Left lobe of liver (tissue), 2 donors: ENCODE measurements around the gene HOXC13. TPM values are rescaled to one million over a fixed set of nuclear protein-coding genes. Genes with fewer than 3 reads are reported as not detected.
A peak's percentile ranks its signal among the peaks of the same experiment; 100 is the strongest.

Experiments used
- ATAC-seq: fragments of 200-7000 bp; cut with Tn5 transposase; one replicate; pipeline ENCODE4 v1.9.1; 2020; ENCODE audit warnings: mild to moderate bottlenecking, moderate library complexity
- DNase-seq: peaks from one replicate; pipeline ENCODE4 v3.0.0-alpha.2; 2020; ENCODE audit warnings: low spot score
- total RNA-seq: library from RNA; stranded (reverse); gene quantifications from one replicate; pipeline ENCODE4 v1.2.1, GENCODE V29; 2021
- donor health status: DM: no; HTN: no; CAD: no; lungs with moderate emphysema.
- donor health status: DM: no; HTN: yes; CAD: no.

The HOXC13 gene
- total RNA-seq, 1 donor from 2014 or later, result not detected

- no peak for DNase-seq
- ATAC-seq, result peak; percentile 68
Measured at GRCh38 chr12:53939141-53940108, 794 bp downstream of the HOXC13 start.

- ATAC-seq, result no peak
- DNase-seq, result no peak
Measured at GRCh38 chr12:53940443-53941014, 1.9 kb downstream of the HOXC13 start.

DNA sequence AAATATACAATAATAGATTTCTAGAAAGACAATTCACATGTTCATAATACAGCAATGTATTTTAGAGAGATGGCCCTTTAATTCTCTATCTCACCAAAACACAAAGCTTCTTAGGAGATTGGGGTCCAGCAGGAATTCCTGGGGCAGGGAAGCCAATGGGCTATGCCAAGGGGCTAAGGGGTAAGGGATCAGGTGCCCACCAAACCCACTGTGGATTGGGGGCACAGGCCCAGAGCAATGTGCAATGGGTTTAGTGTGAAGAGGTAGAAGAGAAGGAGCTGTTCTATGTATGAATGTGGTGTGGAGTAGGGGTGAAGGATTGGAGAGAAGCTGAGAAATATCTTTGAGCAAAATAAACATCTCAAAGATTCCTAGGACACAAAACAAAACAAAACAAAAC lies 2.6 kb downstream of the HOXC13 start:
- ATAC-seq (no peak), DNase-seq (no peak)

DNA sequence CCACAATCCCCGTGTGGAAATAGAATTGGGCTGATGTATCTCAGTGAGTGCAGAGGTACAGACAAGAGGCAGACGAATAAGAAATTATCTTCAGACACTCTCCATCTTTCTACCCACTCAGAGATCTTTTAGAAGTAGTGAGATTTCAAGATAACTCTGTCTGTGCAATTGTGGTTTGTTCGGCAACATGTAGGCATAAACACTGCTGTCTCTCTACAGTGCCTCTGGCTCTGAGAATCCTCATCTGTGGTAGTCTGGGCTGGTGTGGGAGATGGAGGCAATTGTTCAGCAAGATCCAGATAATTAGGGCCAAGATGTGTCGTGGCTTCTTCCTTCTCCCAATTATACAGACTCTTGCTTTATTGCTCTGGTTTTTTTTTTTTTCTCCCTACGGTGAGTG lies 3.1 kb downstream of the HOXC13 start:
- DNase-seq (no peak), ATAC-seq (no peak)

- no peak for ATAC-seq
- DNase-seq, result no peak
Measured at GRCh38 chr12:53942467-53942997, 3.9 kb downstream of the HOXC13 start.

DNA sequence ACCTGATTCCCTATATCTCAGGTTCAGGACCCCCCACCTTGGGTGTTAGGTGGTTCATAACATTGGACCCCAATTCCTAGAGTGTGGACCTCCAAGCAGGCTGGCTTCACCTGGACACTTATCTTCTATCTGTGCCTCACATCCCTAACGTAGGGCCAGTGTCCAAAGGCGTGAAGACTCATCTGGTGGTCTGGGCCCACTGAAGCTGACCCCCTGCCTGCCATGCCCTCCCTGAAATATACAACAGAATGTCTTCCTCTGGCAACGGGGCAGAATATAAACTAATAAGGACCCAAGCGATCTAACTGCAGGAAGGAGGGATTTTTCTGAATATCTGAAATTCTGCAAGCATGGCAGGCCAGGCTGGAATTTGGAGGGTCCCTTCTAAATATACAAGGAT lies 5.6 kb downstream of the HOXC13 start:
- ATAC-seq (no peak), DNase-seq (no peak)

DNA sequence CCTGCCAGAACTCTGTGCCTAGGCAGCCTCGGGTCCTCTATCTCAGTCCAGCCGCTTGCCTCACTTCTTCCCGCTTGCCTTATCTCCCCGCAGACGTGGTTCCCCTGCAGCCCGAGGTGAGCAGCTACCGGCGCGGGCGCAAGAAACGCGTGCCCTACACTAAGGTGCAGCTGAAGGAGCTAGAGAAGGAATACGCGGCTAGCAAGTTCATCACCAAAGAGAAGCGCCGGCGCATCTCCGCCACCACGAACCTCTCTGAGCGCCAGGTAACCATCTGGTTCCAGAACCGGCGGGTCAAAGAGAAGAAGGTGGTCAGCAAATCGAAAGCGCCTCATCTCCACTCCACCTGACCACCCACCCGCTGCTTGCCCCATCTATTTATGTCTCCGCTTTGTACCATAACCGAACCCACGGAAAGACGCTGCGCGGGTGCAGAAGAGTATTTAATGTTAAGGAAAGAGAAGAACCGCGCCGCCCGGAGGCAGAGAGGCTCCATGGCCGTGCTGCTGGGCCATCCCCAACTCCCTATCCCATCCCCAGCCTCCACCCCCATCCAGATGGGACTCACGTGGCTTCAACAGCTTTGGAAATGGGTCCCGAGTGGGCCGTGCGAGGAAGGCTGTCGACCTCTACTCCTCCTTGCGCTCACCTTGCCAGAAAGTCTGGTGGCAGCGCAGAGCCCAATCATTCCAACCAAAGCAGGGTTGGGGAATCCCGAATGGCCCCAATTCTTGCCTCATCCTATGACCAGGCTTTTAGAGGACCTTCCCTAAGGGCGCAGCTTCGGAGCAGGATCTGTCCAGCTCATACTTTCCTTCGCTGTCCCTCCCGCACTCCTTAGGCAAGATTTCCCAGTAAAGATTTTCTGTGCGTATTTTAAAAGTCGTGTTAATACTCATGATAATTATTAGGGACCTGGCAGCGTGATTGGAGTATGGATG lies 6.5 kb downstream of the HOXC13 start:
- no peak for DNase-seq
- no peak for ATAC-seq

- ATAC-seq, result no peak
- DNase-seq, result no peak
Measured at GRCh38 chr12:53947743-53948142, 9.1 kb downstream of the HOXC13 start.

DNA sequence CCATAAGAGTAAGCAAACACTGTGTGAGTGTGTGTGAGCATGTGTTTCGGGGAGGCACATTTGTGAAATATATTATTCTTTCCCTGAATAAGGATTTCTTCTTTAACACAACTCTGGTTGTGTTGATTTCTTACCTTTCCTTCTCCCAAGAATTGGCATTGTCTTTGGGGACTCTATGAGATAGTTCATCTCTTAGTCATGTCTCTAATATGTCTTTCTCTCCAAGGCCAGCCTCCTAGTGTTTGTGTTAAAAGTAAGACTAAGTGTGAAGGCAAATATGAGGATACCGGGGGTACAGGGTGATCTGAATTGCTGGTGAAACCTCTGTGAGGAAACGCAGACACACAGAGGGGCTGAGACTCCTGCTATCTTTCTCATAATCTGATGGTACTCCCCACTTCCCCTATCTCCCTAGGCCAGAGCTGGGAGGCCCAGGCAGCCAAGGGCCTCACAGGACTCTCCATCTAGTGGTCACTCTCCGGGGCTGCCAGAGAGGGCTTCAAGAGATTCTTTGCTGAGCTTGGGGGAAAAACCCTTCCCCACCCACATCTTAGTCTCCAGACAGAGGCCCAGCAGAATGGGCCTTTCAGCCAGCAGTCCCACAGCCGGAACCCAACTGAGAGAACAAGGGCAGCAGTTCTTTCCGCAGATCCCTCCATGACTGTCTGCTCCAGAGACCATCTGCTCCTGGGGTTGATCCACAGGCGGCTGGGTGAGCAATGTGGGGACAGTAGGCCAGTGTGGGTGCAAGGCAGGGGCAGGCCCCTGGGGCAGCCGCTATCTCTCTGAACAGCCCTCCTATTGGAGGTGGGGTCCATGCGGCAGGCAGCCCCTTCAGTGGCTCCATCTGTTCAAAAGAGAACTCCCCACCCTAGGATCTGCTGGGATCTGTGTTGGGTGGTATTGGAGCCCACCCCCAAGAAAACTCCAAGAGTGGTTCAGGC lies 10.3 kb downstream of the HOXC13 start:
- DNase-seq (no peak), ATAC-seq (no peak)

DNA sequence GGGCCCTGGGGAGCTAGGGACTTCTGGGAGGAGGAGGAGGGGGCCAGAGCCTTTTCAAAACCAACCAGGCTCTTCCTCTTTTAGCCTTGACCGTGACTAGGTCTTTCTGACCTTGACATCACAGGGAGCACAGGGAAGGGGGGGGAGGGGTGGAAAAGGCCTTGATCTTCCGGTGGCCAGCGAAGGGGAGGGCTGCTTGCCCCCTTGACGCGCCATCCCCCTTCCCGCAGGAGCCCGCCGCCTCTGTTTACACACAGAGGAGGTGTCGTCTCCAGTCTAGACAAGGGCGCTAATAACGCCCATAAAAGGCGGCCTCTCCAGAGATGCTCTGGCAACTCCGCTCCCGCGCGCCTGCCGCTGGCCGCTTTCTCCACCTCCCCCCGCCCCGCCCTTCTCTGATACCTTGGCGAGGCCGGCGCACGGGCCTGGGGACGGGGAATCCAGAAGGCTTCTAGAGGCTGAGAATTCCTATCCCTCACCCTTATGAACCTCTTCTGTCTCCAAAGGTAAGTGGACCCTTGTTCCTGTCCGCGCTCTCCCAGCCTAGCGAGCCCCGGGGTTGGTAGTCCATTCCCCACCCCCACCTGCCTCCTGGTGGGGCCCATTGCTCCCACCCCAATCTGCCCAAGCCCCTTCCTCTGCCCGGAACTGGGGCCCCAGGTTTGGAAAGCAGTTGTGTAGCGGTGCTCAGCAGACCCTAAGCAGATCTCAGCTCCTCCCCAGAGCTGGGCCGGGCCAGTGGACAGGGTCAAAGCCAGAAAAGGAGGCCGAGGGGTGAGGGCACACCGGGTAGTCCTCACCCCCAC lies 11.2 kb downstream of the HOXC13 start:
- DNase-seq (no peak), ATAC-seq (no peak)

DNA sequence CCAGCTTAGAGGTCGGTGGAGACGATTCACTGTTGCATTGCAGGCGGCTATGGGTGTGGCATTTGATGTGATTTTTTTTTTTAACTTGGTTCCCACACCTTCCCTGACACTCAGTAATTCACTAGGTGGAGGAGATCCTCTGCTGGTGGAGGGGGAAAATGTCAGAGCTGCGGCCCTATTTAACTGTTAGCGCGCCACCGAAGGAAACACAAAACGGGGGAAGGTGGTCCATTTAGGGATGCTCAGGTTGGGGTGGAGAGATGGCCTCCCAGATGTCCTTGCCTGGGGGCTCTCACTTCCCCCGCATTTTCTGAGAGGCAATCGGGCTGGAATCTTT lies 11.8 kb downstream of the HOXC13 start:
- ATAC-seq (no peak), DNase-seq (no peak)

DNA sequence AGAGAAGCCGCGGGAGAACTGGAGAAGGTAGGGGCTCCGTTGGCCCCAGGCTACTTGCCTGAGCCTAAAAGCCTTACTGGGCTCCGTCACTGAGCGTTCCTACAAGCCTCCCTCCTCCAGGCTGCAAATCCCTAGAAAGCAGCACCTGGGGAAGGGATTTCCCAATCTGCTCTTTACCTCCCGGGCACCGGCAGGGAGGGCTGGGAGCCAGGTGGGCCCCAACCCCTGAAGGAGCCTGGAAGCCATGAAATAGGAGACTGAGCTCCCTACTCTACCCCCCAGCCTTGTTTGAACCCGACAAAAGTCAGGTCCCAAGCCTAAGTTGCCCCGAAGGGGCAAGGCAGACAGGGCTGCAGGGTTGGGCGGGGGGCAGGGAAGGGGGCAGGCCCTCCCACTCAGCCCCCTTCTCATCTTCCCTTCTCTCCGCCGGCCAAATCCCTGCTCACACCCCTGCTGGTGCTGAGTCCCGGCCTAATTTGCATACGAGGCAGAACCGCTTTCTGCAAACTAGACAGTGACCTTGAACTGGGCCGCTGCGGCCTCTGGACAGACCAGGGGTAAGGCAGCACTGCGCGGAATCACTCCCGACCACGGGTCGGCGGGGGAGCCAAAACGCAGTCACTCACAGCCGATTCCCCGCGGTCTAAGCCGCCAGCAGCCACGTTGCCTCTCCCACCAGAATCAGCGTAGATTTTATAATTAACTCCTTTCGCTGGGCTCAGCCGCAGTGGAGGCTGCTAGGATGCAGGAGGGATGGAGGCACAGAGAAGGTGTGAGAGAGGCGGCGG lies 12.4 kb downstream of the HOXC13 start:
- ATAC-seq (peak; percentile 30), DNase-seq (no peak)

DNA sequence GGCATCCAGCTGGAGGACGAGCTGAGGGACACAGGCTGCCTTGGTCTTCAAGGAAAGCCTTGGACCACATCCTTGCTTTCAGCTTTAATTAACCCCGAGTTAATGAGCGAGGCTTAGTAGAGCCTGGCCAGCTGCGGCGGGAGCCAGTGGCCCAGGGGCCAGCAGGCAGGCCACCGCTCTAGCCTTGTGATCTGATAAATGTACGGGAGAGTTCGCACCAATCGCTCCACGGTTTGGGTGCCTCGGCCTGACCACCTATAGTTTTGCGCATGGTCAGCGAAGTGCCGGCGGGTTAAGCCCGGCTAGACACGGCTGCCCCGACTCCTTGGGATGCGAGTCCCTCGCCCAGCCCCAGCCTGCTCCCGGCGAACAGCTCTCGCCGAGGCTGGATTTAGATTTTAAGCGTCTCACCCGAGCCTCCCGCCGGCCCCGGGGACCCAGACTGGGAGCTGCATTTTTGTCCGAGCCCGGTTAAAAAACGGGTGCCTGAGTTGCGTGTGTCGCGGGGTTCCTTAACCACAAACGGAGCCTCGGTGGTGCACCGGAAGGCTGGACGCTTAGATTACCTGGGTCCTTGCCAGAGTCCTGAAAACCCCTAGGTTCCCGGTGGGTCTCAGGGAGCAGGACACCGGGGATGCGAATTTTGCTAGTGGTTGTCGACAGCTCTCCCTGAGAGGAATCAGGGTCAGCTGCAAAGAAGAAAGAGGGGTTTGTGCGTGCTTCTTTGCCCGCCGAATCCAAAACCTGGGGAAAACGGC lies 13.1 kb downstream of the HOXC13 start:
- DNase-seq (no peak), ATAC-seq (no peak)

- DNase-seq (no peak), ATAC-seq (no peak)
Measured at GRCh38 chr12:53952335-53952694, 13.7 kb downstream of the HOXC13 start.

DNA sequence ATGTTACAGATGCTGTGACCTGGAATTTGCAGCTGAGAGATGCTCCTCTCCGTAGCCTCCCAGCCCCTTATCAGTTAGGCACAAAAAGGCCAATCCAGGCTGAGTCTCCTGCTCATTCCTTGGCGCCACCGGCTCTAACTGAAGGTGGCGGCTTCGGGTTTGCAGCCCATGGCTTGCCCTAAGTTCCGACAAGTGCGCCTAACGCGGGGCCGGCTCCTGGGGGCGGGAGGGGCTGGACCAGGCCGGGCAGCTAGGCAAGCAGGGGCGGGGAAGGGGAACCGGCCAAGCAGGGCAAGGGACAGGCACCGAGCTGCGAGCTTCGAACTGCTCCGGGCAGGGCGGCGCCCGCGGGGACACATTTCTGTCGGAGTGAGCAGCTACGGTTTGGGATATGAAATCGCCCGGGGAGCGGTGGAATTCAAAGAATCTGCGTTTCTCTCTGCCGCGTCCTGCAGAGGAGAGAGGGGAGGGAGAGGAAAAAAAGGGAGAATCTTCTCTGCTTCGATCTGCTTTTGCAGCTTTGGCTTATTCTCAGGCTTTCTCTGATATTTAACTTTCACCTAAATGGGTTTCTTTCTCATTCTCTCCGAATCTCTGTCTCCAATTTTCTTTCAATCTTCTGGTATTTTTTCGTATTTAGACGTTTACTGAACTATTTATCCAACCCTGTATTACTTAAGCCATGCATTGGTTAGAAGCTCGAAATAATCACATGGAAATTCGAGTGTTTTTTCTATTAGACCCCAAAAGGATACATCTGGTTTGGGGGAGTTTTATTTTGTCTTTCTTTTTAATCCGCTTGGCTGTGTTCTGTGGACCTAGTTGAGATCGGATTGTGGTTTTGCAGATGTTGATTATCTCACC lies 14.5 kb downstream of the HOXC13 start:
- DNase-seq, result no peak
- ATAC-seq, result peak; percentile 47

DNA sequence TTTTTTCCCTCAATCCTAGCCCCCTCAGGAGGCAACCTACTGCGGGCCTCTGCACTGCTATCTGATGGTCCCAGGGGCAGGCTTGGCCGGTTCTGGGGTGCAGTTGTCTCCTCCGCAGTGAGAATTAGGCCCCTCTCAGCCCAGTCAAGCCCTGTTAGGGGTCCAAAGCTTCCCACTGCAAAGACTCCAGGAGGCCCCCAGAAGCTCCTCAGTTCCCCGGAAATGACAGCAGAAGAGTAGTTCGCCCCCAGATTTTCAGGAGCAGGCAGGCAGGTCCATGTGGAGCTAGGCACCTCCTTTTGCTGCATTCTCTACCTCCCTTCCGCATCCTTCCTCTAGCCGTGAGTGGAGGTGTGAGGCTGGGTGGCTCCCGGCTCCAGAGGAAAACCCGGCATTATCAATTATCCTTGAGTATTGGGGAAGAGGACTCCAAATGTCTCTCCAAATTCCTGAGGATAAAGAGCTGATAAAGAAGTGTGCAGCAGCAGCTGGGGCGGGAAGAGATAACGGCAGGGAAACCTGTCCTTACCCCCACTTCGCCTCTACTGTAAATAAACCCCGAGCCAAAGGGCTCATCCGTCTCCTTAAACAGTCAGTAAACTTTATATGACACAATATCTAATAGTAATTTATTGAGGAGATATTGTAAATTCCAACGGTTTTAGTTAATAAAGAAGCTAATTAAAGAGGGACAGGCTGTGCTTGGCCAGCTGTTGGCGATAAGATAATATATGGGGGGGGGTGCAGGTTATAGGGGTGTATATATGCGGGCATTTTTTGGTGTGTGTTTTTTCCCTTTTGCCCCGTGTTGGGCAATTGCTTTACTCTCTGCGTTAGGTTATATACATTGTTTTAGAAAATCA lies 15.4 kb downstream of the HOXC13 start:
- DNase-seq (no peak), ATAC-seq (no peak)
